ENCODE data around the gene CHID1. TPM values are rescaled to one million over a fixed set of nuclear protein-coding genes. Genes with fewer than 3 reads are reported as not detected.
A peak's percentile ranks its signal among the peaks of the same experiment; 100 is the strongest.

CHID1 gene
- total RNA-seq, 1 donor from 2014 or later: 72.9 TPM

DNA sequence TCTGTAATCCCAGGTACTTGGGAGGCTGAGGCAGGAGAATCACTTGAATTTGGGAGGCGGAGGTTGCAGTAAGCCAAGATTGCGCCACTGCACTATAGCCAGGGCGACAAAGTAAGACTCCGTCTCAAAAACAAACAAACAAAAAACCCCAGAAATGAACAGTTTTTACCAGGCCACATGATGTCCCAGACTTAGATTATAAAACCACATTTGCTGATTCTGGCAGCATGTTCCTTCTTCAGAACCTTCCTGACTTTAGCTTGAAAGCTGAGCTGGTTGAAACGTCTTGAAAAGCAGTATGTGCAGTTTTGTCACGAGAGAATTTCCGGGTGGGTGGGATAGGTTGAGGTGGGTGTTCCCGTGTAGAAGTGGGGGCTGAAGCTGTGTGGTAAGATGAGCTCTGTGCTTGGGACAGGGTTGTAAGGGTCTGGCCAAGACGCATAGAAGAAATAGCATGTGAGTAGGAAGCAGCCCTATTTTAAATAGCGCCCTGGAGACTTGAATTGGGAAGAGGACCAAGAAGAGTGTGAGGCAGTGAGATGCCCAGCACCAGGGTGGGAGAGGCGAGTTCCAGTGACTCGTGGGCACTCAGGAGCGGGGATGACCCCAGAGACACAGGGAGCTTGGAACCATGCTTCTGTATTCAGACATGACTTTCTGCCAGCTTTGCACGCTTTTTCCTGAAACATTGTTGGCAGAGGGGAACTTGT, 22.7 kb upstream of the CHID1 start:
- DNase-seq (ENCODE audit: extremely low spot score in 2 of 2): no peak
- Histone ChIP-seq H3K9me3 (no peaks in the 10 kb centered on the region), H3K27me3 (no peaks in the 10 kb centered on the region), H3K27ac (peak overlapping the region; percentile 5), H3K4me3 (no peak overlapping the region), H3K36me3 (no peaks in the 10 kb centered on the region), H3K4me1 (peaks cover 75% of the 10 kb centered on the region)
- no peak for TF ChIP-seq POLR2AphosphoS5 (IDR thresholded peaks at IDR 0.05; ENCODE audit: insufficient read depth in 1 of 2, low read depth in 1 of 2)
- TF ChIP-seq, protein P1, sequence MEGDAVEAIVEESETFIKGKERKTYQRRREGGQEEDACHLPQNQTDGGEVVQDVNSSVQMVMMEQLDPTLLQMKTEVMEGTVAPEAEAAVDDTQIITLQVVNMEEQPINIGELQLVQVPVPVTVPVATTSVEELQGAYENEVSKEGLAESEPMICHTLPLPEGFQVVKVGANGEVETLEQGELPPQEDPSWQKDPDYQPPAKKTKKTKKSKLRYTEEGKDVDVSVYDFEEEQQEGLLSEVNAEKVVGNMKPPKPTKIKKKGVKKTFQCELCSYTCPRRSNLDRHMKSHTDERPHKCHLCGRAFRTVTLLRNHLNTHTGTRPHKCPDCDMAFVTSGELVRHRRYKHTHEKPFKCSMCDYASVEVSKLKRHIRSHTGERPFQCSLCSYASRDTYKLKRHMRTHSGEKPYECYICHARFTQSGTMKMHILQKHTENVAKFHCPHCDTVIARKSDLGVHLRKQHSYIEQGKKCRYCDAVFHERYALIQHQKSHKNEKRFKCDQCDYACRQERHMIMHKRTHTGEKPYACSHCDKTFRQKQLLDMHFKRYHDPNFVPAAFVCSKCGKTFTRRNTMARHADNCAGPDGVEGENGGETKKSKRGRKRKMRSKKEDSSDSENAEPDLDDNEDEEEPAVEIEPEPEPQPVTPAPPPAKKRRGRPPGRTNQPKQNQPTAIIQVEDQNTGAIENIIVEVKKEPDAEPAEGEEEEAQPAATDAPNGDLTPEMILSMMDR (IDR thresholded peaks at IDR 0.05): no peak
- no peak for TF ChIP-seq POLR2A (IDR thresholded peaks at IDR 0.05)
- intact Hi-C loops (cut with DNase I): no loop called here

- TF ChIP-seq, protein P1 (IDR thresholded peaks at IDR 0.05): no peak
- TF ChIP-seq POLR2AphosphoS5 (IDR thresholded peaks at IDR 0.05; ENCODE audit: insufficient read depth in 1 of 2, low read depth in 1 of 2): no peak
- TF ChIP-seq POLR2A (IDR thresholded peaks at IDR 0.05): no peak
- H3K27me3 ChIP-seq: no peaks in the 10 kb centered on the region
- H3K36me3 ChIP-seq: no peaks in the 10 kb centered on the region
- H3K4me3 ChIP-seq: no peak overlapping the region
- no peak overlapping the region for H3K27ac ChIP-seq
- peaks cover 75% of the 10 kb centered on the region for H3K4me1 ChIP-seq
- intact Hi-C loops (cut with DNase I): no loop called here
- H3K9me3 ChIP-seq: no peaks in the 10 kb centered on the region
- no peak for DNase-seq (ENCODE audit: extremely low spot score in 2 of 2)
Measured at GRCh38 chr11:932435-932834, 21.8 kb upstream of the CHID1 start.

DNA sequence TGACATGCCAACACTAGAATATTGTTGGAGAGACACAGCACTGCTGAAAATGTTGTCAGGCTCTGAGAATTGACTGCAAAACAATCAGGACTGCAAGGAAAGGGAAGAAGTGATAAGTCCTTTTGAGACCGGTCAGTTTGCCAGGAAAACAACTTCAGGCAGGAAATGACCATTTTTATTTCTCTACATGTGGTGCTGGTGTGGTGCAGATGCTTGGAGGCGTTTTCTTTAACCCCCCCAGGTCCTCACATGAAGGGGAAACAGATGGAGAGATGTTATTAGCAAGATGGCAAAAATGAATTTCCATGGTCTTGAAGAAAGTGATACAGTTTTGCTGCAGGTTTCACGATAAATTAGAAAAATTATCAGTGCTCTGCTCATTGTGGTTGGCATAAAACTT, 20.8 kb upstream of the CHID1 start:
- peaks cover 79% of the 10 kb centered on the region for H3K4me1 ChIP-seq
- no peak overlapping the region for H3K27ac ChIP-seq
- H3K27me3 ChIP-seq: no peaks in the 10 kb centered on the region
- no peaks in the 10 kb centered on the region for H3K36me3 ChIP-seq
- no peak overlapping the region for H3K4me3 ChIP-seq
- DNase-seq (ENCODE audit: extremely low spot score in 2 of 2): no peak
- intact Hi-C loops (cut with DNase I): no loop called here
- no peaks in the 10 kb centered on the region for H3K9me3 ChIP-seq
- TF ChIP-seq POLR2A (IDR thresholded peaks at IDR 0.05) (no peak), POLR2AphosphoS5 (IDR thresholded peaks at IDR 0.05; ENCODE audit: insufficient read depth in 1 of 2, low read depth in 1 of 2) (no peak)
- TF ChIP-seq, protein P1 (IDR thresholded peaks at IDR 0.05): no peak

DNA sequence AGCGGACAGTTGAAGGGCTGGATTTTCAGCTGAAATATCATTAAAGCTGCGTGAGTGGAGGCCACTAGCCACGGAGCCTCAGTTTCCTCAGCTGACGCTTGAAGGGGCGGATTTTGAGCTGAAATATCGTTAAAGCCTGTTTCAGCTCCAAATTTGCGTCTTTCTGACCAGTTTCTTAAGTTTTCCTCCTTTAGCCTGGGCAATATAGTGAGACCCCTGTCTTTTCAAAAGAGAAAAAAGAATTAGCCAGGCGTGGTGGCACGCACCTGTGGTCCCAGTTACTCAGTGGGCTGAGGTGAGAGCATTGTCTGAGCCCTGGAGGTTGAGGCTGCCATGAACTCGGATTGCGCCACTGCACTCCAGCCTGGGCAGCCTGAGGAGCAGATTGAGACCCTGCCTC, 18.8 kb upstream of the CHID1 start:
- Histone ChIP-seq H3K36me3 (no peaks in the 10 kb centered on the region), H3K27ac (no peak overlapping the region), H3K27me3 (no peaks in the 10 kb centered on the region), H3K4me1 (peaks cover 82% of the 10 kb centered on the region), H3K4me3 (no peak overlapping the region), H3K9me3 (no peaks in the 10 kb centered on the region)
- no peak for DNase-seq (ENCODE audit: extremely low spot score in 2 of 2)
- TF ChIP-seq POLR2A (IDR thresholded peaks at IDR 0.05): no peak
- intact Hi-C loops (cut with DNase I): no loop called here

DNA sequence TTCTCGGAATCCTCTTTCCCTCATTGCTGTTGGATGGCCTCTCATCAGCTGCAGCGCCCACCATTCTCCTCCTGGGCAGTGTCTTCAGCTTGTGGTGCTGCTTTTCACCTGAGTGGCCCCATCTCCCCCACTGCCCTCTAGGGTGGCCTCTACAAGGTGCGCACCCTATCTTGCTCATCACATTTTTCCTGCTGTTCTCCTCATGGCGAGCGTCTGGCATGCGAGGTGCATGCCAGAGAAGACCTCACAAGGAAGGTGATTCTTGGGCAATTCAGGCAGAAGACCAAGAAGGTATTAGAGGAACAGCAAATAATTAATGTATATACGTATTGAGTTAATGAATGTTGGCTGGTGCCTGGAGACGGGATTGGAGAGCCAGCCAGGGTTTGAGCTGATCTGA, 18.2 kb upstream of the CHID1 start:
- Histone ChIP-seq H3K27ac (no peak overlapping the region), H3K27me3 (no peaks in the 10 kb centered on the region), H3K4me3 (no peak overlapping the region), H3K36me3 (no peaks in the 10 kb centered on the region), H3K4me1 (peaks cover 75% of the 10 kb centered on the region), H3K9me3 (no peaks in the 10 kb centered on the region)
- TF ChIP-seq POLR2A (IDR thresholded peaks at IDR 0.05): no peak
- TF ChIP-seq, protein P1 (IDR thresholded peaks at IDR 0.05): no peak
- no peak for TF ChIP-seq POLR2AphosphoS5 (IDR thresholded peaks at IDR 0.05; ENCODE audit: insufficient read depth in 1 of 2, low read depth in 1 of 2)
- intact Hi-C loops (cut with DNase I): no loop called here
- no peak for DNase-seq (ENCODE audit: extremely low spot score in 2 of 2)
